ENCODE data around the gene ARID3C. TPM values are rescaled to one million over a fixed set of nuclear protein-coding genes. Genes with fewer than 3 reads are reported as not detected.

The ARID3C gene
- total RNA-seq, 1 donor from 2014 or later: not detected

DNA sequence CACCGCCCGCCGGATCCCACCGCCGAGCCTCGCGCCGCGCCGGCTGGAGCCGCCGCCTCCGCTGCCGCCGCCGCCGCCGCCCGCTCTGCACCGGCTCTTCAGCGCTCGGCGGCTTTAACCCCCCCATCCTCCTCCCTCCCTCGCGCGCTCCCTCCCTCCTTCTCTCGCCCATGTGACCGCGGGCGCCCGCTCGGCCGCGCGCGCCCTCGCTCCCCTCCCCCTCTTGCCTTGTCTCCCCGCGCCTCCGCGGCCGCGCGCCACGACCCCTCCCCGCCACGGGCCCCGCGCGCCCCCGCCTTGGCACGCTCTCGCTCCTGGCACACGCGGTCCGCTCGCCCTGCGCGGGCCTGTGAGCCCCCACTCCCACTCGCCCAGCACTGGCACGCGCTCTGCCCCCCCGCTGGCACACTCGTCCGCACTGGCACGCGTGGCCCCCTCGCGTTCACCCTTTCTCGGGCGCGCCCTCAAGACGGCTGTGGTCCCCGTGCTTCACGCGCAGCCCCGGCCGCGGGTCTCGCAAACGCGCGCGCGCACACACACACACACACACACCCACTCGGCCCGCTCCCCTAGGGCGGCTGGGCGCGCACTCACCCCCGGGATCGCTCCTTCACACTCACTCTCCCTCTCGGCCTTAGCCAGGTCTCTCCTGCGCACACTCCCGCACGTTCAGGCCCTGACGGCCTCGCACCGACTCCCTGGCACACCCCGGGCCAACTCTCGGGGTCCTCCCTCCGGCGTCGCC lies 39.1 kb downstream of the ARID3C start, which contains the start of gene CNTFR:
Gene CNTFR (minus strand): TSS at position 89 of the 745 bp plus-strand sequence. CDS start 20,743 bp downstream, outside the sequence.
- Histone ChIP-seq H3K27me3 (ENCODE audit: low read depth) (peaks cover 88% of the 10 kb centered on the region), H3K4me1 (peaks cover 38% of the 10 kb centered on the region), H3K9me3 (no peaks in the 10 kb centered on the region), H3K36me3 (no peaks in the 10 kb centered on the region), H3K4me3 (peak within 1 kb of the TSS; percentile 50), H3K27ac (no peak within 1 kb of the TSS)
- TF ChIP-seq, protein P1, sequence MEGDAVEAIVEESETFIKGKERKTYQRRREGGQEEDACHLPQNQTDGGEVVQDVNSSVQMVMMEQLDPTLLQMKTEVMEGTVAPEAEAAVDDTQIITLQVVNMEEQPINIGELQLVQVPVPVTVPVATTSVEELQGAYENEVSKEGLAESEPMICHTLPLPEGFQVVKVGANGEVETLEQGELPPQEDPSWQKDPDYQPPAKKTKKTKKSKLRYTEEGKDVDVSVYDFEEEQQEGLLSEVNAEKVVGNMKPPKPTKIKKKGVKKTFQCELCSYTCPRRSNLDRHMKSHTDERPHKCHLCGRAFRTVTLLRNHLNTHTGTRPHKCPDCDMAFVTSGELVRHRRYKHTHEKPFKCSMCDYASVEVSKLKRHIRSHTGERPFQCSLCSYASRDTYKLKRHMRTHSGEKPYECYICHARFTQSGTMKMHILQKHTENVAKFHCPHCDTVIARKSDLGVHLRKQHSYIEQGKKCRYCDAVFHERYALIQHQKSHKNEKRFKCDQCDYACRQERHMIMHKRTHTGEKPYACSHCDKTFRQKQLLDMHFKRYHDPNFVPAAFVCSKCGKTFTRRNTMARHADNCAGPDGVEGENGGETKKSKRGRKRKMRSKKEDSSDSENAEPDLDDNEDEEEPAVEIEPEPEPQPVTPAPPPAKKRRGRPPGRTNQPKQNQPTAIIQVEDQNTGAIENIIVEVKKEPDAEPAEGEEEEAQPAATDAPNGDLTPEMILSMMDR (IDR thresholded peaks at IDR 0.05): no peak
- ATAC-seq: peak in 1 of 2 donors; percentile 8
- peak; percentile 46 for DNase-seq
- intact Hi-C loops (cut with DNase I): no loop called here

DNA sequence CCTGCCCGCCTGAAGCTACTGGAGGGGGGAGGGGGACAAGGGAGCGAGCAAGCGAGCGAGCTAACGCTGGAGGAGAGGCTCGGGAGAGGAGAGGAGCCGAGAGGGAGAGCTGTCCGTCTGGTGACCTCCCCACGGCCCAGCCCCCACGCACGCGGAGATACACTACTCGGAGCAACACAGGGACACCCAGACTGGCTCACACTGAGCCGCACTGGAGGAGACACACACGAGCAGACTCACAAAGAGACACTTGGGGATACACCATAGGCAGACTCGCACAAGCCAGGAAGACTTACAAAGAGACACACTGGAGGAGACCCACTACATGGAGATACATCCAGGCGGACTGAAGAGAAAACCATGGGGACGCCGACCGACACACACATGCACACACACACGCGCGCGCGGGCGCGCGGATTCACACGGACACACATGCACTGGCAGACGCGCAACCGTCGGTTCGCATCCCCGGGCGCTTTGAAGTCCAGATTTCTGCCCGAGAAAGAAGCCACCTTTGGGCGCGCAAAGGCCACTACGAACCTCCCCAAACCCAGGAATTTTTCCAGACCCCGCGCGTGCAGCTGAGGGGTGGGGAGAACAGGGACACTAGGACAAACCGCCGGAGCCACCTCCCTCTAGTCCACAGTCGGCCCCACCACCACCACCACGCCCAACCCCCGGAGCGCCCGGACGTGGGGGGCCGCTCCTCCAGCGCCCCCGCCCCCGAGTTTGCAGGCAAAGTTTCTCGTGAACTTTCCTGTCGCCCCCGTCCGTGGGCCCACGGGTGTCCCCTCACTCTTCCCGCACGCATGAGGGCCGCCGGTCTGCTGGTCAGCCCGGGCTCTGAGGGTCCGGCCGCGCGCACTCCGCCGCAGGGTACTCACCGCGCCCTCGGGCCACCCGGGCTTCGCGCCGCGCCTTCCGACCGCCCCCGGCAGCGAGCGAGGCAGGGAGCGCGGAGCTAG lies 39.9 kb downstream of the ARID3C start:
- peaks cover 88% of the 10 kb centered on the region for H3K27me3 ChIP-seq (ENCODE audit: low read depth)
- intact Hi-C loops (cut with DNase I): no loop called here
- DNase-seq (peak; percentile 47), ATAC-seq (no peak)
- peaks cover 38% of the 10 kb centered on the region for H3K4me1 ChIP-seq
- no peaks in the 10 kb centered on the region for H3K36me3 ChIP-seq
- H3K9me3 ChIP-seq: no peaks in the 10 kb centered on the region
- H3K27ac ChIP-seq: no peak overlapping the region
- H3K4me3 ChIP-seq: peak overlapping the region; percentile 50
- TF ChIP-seq, protein P1 (IDR thresholded peaks at IDR 0.05): no peak

DNA sequence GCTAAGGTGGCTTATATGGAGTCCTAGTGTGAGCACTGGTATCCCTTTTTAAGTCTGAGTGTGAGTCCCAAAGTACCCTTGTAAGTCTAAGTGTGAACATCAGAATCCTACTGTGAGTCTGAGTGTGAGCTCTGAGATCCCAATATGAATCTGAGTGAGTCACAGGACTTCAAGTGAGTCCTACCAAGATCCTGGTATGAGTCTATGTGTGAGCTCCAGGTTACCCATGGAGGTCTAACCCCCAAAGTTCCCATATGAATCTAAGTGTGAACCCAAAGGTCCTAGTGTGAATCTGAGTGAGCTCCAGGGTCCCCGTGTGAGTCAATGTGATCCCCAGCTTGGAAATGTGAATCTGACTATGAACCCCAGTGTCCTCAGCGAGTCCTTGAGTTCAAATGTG lies 41.6 kb downstream of the ARID3C start:
- Histone ChIP-seq H3K9me3 (no peaks in the 10 kb centered on the region), H3K36me3 (no peaks in the 10 kb centered on the region), H3K27me3 (ENCODE audit: low read depth) (peaks cover 82% of the 10 kb centered on the region), H3K27ac (no peak overlapping the region), H3K4me1 (peaks cover 30% of the 10 kb centered on the region), H3K4me3 (no peak overlapping the region)
- intact Hi-C loops (cut with DNase I): no loop called here
- TF ChIP-seq, protein P1 (IDR thresholded peaks at IDR 0.05): no peak
- DNase-seq: no peak
- no peak for ATAC-seq

DNA sequence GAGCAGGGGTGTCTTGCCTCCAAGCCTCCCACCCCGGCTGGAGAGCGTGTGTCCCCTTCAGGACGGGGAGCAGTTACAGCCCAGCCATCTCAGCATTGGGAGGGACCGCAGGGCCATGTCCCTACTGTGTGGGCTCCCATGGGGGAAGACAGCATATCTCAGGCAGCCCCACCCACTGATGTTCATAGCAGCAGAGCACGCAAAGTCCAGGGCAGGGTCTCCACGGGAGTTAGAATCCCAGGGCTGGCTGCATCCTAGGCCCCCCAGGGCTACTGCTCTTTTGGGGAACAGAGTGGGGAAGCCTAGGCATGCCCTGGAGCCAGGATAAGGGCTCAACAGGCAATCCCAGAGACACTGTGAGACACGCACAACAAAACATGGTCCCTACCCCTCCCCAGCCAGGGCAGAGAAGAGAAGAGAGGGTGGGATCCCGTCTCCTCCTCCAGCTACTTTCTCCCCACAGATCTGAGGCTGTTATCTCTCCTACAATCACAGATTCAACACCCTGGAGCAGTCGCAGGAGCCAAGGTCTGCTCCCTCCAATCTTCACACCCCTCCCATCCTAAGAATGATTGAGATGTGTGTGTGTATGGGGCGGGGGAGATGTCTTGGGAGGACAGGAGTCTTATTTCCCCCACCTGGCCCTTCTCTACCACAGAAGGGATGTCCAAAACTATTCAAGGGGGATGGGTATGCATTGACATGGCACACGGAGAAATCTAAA lies 42.8 kb downstream of the ARID3C start:
- no peaks in the 10 kb centered on the region for H3K36me3 ChIP-seq
- H3K27ac ChIP-seq: no peak overlapping the region
- H3K4me1 ChIP-seq: peaks cover 19% of the 10 kb centered on the region
- TF ChIP-seq, protein P1 (IDR thresholded peaks at IDR 0.05): no peak
- DNase-seq (no peak), ATAC-seq (no peak)
- no peaks in the 10 kb centered on the region for H3K9me3 ChIP-seq
- H3K4me3 ChIP-seq: no peak overlapping the region
- H3K27me3 ChIP-seq (ENCODE audit: low read depth): peaks cover 80% of the 10 kb centered on the region
- intact Hi-C loops (cut with DNase I): no loop called here

DNA sequence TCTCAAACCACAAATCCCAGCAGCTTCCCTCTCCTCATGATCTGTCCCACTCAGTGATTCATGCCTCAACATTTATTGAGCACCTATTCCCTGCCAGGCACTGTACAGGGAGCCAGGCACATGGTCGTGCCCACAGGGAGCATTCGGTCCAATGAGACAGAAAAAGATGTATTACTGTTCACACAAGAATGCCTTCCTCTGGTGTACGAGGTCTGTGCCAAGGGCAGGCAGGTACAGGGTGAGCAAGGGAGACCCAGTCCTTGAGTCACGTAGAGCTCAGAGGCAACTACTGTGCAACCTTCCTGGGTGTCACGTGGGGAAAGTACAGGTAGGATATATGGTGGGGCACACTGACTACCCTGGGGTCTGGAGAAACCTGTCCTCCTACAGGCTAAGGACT lies 43.9 kb downstream of the ARID3C start:
- no peak for ATAC-seq

More for the DNA sequence above, 43.9 kb downstream of the ARID3C start:
- no peak for DNase-seq
- TF ChIP-seq, protein P1 (IDR thresholded peaks at IDR 0.05): no peak
- H3K36me3 ChIP-seq: no peaks in the 10 kb centered on the region
- H3K4me1 ChIP-seq: peaks cover 8% of the 10 kb centered on the region
- no peaks in the 10 kb centered on the region for H3K9me3 ChIP-seq
- peaks cover 77% of the 10 kb centered on the region for H3K27me3 ChIP-seq (ENCODE audit: low read depth)
- no peak overlapping the region for H3K27ac ChIP-seq
- H3K4me3 ChIP-seq: no peak overlapping the region
- intact Hi-C loops (cut with DNase I): no loop called here
